Retinal pigment epithelial cell (primary cell): ENCODE results near the gene RASSF5.

Experiments used
- DNase-seq: peaks from one replicate; pipeline ENCODE4 v3.0.0-alpha.2; 2010; ENCODE audit warnings: low read depth
- H3K4me3 ChIP-seq: 2 replicates; pipeline ENCODE4 v1.5.1; 2011; ENCODE audit warnings: mild to moderate bottlenecking, low read length, control low read depth, moderate library complexity
- TF ChIP-seq, protein P1 (sequence below): conservative IDR thresholded peaks from 2 replicates; pipeline ENCODE4 v1.5.1; 2011; ENCODE audit warnings: low read depth, low read length, control low read depth, inconsistent platforms

The RASSF5 gene

DNA sequence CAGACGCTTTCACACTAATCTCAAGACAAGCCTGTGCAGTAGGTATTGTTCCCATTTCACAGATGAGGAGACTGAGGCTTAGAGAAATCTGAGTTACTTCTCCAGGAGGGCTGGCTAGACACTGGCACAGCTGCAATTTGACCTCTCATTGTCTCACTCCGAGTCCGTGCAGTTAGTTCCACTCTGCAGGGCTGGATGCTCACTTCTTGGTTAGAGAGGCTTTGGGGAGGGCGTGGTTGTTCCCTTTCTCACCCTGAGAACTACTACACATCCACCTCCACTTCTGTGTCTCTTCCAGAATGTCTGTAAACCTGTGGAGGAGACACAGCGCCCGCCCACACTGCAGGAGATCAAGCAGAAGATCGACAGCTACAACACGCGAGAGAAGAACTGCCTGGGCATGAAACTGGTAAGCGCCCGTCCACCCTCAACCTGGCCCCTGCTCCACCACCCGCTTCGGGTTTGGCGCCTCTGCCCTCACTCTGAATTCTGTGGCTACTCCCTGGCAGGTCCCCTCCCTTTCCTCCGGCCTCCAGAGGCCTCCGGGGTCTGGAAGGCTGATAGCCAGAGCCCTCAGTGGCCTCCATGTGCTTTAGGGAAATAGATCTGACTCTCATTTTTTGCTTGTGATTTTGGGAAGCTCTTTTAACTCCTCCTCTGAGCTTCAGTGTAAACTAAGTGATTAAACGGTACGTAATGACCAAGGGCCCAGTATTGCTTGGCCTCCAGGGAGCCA, 75.8 kb downstream of the RASSF5 start:
- DNase-seq, result no peak
- TF ChIP-seq, protein P1, sequence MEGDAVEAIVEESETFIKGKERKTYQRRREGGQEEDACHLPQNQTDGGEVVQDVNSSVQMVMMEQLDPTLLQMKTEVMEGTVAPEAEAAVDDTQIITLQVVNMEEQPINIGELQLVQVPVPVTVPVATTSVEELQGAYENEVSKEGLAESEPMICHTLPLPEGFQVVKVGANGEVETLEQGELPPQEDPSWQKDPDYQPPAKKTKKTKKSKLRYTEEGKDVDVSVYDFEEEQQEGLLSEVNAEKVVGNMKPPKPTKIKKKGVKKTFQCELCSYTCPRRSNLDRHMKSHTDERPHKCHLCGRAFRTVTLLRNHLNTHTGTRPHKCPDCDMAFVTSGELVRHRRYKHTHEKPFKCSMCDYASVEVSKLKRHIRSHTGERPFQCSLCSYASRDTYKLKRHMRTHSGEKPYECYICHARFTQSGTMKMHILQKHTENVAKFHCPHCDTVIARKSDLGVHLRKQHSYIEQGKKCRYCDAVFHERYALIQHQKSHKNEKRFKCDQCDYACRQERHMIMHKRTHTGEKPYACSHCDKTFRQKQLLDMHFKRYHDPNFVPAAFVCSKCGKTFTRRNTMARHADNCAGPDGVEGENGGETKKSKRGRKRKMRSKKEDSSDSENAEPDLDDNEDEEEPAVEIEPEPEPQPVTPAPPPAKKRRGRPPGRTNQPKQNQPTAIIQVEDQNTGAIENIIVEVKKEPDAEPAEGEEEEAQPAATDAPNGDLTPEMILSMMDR, result no peak
- H3K4me3 ChIP-seq, result no peak overlapping the region

DNA sequence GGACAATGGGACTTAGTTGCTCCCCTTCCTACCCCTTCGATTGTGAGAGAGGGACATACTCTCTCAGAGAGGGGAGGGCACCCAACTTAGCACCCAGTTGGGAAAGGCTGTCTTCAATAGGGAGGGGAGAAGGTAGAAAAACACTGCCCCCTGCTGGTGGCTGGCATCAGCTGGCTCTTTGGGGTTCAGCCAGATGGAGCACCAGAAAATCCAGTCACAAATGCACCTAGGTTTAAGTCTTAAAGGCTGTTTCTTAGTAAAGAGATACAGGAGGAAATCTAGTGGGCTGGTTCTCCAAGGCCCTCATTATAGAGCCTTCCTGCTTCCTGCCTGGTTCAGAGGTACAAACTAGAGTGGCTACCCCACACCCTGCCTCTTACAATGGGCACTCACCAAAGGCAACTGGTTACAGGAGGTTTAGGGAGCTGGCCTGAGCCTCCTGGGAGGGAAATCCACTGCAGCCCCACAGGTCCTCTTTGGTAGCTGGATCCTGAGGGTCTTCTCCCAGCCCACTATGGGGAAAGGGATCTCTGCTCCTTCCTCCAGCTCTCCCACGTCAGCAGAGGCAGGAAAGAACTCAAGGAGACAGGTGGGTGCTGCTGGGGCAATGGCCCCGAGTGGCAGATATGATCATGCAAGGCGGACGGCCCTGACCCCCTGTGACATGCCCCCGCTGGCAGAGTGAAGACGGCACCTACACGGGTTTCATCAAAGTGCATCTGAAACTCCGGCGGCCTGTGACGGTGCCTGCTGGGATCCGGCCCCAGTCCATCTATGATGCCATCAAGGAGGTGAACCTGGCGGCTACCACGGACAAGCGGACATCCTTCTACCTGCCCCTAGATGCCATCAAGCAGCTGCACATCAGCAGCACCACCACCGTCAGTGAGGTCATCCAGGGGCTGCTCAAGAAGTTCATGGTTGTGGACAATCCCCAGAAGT, 76.6 kb downstream of the RASSF5 start:
- no peak for DNase-seq
- TF ChIP-seq, protein P1, result peak; percentile 96
- H3K4me3 ChIP-seq, result no peak overlapping the region

DNA sequence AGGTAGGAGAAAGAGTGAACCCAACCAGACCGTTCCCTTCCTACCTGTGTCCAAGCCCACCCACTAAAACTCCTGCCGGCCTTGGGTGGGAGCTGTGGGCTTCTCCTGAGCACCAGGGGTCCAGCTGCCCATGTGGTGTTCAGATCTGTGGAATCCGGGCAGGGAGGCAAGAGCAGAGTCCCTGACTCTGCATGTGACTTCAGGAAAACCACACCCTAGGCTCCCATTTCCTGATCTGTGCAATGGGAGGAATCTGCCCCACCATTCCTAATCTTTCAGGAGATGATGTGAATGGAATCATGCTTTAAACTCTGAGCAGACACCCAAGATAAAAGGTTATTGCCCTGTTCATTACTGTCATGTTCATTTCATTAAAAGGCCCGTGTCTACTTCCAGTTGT, 77.4 kb downstream of the RASSF5 start:
- H3K4me3 ChIP-seq, result no peak overlapping the region
- no peak for DNase-seq
- TF ChIP-seq, protein P1, result no peak

DNA sequence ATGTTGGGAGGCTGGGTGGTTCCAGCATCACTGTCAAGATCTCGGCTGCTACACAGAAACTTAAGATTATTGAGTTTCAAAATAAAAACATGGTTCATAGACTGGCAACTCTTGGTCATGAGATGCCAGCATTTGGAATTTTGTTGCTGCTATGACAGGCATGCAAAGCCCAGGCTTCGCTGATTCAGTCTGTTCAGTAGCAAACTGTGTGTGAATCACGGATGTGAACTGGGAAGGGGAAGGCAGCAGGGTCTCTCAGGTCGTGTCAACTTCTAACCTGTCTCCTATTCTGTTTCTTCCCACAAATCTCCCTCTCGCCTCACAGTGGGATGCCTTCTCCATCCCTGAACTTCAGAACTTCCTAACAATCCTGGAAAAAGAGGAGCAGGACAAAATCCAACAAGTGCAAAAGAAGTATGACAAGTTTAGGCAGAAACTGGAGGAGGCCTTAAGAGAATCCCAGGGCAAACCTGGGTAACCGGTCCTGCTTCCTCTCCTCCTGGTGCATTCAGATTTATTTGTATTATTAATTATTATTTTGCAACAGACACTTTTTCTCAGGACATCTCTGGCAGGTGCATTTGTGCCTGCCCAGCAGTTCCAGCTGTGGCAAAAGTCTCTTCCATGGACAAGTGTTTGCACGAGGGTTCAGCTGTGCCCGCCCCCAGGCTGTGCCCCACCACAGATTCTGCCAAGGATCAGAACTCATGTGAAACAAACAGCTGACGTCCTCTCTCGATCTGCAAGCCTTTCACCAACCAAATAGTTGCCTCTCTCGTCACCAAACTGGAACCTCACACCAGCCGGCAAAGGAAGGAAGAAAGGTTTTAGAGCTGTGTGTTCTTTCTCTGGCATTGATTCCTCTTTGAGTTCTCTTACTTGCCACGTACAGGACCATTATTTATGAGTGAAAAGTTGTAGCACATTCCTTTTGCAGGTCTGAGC, 79.4 kb downstream of the RASSF5 start:
- no peak overlapping the region for H3K4me3 ChIP-seq
- TF ChIP-seq, protein P1, result no peak
- no peak for DNase-seq

DNA sequence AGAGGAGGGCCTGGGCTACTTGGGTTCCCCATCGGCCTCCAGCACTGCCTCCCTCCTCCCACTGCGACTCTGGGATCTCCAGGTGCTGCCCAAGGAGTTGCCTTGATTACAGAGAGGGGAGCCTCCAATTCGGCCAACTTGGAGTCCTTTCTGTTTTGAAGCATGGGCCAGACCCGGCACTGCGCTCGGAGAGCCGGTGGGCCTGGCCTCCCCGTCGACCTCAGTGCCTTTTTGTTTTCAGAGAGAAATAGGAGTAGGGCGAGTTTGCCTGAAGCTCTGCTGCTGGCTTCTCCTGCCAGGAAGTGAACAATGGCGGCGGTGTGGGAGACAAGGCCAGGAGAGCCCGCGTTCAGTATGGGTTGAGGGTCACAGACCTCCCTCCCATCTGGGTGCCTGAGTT, 80.6 kb downstream of the RASSF5 start:
- DNase-seq, result no peak
- TF ChIP-seq, protein P1, result no peak
- no peak overlapping the region for H3K4me3 ChIP-seq

DNA sequence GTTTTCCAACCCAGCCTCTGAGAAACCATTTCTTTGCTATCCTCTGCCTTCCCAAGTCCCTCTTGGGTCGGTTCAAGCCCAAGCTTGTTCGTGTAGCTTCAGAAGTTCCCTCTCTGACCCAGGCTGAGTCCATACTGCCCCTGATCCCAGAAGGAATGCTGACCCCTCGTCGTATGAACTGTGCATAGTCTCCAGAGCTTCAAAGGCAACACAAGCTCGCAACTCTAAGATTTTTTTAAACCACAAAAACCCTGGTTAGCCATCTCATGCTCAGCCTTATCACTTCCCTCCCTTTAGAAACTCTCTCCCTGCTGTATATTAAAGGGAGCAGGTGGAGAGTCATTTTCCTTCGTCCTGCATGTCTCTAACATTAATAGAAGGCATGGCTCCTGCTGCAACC, 81.2 kb downstream of the RASSF5 start:
- TF ChIP-seq, protein P1, result no peak

More for the DNA sequence above, 81.2 kb downstream of the RASSF5 start:
- H3K4me3 ChIP-seq, result no peak overlapping the region
- no peak for DNase-seq
